ENCODE measurements around the gene HS2ST1.

Gene HS2ST1

GRCh38 chr1:87111659-87112371 is 197.4 kb downstream of the HS2ST1 start:
- DNase-seq (ENCODE audit: low spot score): no peak

GRCh38 chr1:87113313-87113712 is 198.9 kb downstream of the HS2ST1 start:
- peak; percentile 95 for DNase-seq (ENCODE audit: low spot score)

DNA sequence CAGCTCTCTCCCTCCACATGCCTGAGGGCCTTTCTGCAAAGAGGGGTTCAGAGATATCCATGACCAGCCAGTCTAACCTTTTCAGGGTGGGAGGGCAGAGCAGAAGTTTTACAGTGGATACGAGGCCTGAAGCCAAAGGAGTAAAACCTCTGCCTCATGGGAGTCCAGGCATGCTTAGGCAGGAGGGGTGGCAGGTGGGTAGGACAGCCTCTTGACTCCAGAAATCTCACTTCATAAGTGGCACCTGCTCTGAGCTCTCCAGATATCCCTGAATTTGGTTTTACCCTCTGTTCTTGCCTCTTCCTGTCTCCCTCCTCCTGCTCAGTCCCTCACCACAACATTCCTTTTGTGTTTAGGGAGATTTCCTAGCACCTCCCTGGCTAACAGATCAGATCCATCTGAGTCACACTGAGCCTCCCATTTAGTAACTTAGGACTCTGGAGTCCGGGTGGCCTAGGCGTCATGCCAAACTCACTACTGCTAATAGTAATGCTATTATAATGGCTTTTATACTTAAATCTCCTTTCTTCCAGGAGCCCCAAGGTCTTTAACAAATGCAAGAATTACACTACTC is 201.0 kb downstream of the HS2ST1 start:
- DNase-seq (ENCODE audit: low spot score): peak; percentile 93

DNA sequence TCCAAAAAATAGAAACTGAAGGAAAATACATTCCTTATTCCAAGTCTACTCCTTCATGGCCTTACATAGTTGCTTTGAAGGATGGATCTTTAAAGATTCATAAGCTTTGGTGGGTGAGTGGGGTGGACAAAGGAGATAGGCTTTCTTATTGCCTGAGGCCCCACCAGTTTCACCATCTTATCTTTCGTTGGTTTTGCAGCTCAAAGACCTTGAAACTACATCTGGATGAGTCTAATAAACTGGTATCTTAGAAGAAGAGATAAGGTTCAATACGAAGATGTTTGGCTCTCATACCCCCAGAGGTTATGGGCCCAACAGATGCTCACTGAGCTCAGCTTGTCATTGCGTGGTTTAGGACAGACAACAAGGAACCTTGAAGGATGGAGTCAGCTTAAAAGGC is 201.5 kb downstream of the HS2ST1 start:
- DNase-seq (ENCODE audit: low spot score): no peak

- DNase-seq (ENCODE audit: low spot score): peak; percentile 34
Measured at GRCh38 chr1:87117761-87118368, 203.4 kb downstream of the HS2ST1 start.

DNA sequence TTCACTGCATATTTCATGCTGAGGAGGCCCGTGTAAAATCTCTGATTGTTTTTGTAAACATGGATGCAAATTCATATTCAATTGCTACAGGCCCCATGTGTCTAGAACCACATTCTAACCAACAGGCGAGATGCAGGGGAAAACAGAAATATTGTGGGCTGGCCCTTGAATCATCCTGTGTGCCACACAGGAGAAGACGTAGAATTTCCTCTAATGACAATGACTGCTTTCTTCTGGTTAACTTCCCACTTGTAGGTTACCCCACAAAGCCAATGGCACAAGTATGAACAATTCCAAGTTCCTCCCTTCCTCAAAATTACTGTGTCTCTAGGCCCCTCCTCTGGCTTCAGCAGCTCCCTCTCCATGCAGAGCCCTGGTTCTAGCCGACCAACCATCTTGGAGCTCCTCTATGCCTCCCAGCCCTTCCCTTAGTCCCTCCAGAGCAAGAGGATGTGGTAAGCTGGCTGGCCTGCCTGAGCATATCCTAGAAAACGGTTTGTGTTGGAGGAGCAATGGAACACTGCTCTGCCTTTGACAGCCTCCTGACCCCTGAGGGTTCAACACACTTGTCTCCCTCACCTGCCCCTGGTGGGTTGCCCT is 205.2 kb downstream of the HS2ST1 start:
- no peak for DNase-seq (ENCODE audit: low spot score)

DNA sequence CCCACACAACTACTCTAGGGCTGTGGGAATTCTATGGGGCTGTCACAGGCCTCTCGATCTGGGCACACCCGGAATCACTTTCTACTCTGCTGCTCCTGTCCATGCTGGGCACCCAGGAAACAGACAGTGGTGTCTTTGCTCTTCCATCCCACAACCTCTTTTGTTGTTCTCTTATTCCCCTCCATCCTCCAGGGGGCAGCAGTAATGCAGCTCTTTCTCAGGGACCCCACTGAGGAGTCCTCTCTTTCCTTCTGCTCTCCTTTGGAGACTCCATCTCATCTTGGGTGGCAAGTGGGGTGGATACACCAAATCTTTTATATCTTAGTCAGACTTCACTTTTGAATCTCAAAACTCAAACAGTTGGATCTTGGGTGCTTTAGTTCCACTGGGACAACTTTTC is 206.3 kb downstream of the HS2ST1 start:
- DNase-seq (ENCODE audit: low spot score): no peak

- DNase-seq (ENCODE audit: low spot score): no peak
Measured at GRCh38 chr1:87121711-87122163, 207.3 kb downstream of the HS2ST1 start.

- no peak for DNase-seq (ENCODE audit: low spot score)
Measured at GRCh38 chr1:87122243-87122642, 207.8 kb downstream of the HS2ST1 start.

DNA sequence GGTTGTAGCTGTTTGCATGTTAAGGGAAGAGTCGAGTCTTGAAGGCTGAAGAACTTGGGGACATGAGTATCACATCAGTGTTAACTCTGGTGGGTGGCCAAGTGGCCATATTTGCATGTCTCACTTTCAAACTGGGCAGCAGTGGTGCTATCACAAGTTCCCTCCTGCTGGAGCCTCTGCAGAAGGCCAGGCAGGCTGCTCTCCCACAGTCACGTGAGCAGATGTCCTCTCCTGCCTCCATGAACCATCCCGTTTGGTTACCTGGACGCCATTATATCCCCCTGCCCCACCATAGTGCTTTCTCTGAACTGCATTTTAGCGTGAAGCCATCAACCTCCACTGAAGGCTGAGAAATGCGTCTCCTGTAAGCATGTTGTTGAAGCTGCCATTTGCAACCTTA is 209.2 kb downstream of the HS2ST1 start:
- DNase-seq (ENCODE audit: low spot score): no peak

- no peak for DNase-seq (ENCODE audit: low spot score)
Measured at GRCh38 chr1:87126886-87127505, 212.6 kb downstream of the HS2ST1 start.

DNA sequence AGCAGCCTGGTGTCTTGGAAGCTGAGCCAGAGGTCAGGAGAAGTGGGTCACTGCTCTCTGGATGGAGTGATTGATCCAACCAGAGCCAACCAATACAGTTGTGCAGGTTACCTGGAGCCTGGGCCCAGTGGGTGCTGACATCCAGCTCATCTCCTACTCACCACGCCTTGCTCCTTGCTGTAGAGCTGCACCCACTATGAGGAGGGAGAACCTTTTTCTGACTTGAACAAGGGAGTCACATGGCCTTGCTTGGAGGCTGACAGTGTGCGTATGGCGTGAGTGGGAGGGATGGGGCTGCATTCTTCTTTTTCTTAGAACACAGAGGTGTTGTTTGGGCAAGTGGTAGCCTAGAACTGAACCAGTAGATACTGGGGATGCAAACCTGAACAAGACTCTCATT is 213.1 kb downstream of the HS2ST1 start:
- no peak for DNase-seq (ENCODE audit: low spot score)

GRCh38 chr1:87129038-87129437 is 214.6 kb downstream of the HS2ST1 start:
- DNase-seq (ENCODE audit: low spot score): no peak

- DNase-seq (ENCODE audit: low spot score): peak; percentile 26
Measured at GRCh38 chr1:87129606-87130005, 215.2 kb downstream of the HS2ST1 start.

DNA sequence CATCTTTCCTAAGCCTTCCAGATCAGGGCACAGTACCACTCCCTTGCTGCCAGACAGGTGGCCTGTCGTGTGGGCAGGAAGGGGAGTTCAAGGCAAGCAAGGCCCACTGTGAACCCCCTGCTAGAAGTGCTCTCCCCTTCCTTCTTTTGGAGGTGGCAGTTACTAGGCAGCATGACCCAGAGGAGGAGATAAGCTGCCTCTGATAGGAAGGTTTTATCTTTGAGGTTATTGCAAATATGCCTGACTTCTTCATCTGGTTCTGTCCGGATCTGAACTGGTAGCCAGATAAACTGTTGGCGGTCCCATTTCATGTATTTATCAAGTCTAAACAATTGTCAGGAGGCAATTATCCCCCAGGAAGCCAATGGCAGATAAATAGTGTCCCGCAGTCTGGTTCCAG is 216.0 kb downstream of the HS2ST1 start:
- no peak for DNase-seq (ENCODE audit: low spot score)

DNA sequence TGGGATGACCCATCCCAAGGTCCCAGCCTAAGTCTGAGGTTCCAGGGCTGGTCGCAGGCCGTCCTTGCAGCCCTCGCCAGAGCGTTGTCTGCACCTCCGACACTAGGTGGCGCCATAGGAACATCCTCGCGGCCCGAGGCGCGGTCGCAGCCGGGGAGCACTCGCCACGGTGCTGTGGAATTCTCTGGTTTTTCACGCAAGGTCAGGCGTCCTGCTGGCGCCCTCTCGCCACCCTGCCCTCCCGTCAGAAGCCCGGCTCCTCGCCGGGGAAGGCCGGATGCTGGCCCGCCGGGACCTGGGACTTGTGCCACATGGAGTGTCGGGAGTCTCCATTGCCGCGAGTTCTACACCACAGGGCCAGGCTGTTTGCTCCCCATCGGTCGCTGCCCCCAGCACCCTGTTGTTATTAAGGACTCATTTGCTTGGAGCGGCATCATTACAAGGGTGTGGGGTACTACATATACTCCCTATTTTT is 217.4 kb downstream of the HS2ST1 start:
- DNase-seq (ENCODE audit: low spot score): peak; percentile 88

- DNase-seq (ENCODE audit: low spot score): no peak
Measured at GRCh38 chr1:87132284-87132870, 217.9 kb downstream of the HS2ST1 start.

- no peak for DNase-seq (ENCODE audit: low spot score)
Measured at GRCh38 chr1:87134061-87134460, 219.6 kb downstream of the HS2ST1 start.

DNA sequence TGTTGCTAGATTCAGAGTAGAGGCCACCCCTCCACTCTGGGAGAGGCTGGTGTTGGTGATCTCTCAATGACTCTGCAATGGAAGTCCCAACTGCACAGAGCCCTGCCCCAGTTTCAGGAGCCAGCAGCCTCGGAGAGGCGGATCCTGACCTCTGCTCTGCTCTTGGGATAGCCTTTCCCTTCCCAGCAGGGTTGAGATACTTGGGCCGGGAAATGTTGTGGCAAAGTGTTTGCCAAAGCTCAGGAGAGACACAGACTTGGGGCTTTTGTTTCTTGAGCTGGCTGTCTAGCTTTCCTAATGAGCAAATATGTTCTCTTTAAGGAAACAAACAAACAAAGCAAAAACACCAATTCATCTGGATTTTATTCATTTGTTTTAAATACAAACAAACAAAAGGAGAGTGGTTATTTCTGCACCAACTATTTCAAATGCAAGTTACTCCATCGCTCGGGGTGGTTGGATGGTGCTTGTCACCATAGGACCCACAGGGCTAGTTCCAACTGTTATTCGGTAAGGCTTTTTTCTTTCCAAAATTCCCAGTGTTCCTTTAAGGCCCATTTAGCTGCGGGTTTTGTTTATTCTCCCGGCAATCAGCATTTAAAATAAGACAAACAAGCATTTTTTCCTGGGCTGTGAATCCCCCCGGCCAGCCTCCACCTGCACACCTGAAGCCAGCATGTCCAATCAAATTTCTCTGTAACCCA is 220.3 kb downstream of the HS2ST1 start:
- no peak for DNase-seq (ENCODE audit: low spot score)

DNA sequence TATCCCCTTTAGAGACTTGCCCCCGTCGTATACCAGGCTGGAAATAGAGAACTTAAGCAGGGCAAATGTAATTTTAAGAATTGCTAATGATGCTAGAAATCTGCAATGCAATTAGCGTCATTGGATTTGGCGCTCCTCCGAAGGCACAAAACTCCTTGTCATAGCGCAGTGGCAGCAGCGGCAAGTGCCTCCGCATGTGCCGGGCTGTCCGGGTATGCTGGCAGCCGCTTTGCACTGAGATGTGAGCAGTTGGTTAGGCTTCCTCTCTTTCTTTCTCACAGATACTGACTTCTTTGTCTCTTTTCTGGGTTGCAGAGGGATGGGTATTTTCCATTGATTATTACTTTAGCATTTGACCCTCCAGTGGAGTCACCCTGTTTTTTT is 220.9 kb downstream of the HS2ST1 start:
- DNase-seq (ENCODE audit: low spot score): no peak

DNA sequence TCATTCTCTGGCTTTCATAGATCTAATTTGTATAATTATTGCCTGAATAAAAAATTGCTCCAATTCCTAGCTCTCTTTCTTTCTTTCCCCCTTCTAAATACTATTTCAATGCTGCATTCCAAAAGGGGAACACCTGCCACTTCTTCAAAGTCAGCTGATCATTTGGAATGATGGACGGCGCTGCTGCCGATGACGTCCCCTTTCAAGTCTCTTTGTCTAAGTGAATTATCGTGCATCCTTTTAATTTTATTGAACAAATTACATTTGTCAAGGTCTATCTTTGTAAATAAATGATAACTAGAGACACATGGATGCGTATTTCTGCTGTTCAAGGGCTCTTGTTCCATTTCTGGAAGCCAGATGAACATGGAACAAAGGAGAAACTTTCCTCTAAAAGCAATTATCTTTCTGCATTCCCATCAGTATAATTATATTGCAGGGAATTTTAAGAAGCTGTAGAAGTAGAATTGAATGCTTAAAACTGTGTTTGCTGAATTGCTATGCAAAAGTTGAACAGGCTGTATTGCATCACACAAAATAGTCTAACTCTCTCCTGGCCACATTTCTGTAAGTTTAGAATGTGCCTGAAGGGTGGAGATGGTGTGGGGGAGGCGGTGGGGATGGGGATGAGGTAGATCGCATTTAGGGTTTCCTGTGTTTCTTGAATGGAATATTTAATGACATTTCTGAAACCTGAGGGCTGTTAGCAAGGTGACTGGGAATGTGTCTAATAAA is 222.3 kb downstream of the HS2ST1 start:
- DNase-seq (ENCODE audit: low spot score): no peak
